Activated naive CD8-positive, alpha-beta T cell treated with anti-CD3 and anti-CD28 coated beads, Interleukin-2, amount 50 U/mL, for 24 hours (primary cell): ENCODE data around the gene ALG14.
"Not testable (repeated sequence)": the region's sequence is repeated elsewhere in the genome, so short reads cannot be mapped to it uniquely, and the experiment has no call there.

ENCODE experiments used
- ATAC-seq: fragments of 150-1000 bp; cut with Tn5 transposase; one replicate; pipeline ENCODE4 v1.10.0; 2021
- DNase-seq: peaks from one replicate; pipeline ENCODE4 v3.0.0; 2021
- H3K27ac Mint-ChIP-seq: one replicate; pipeline ENCODE4 v1.8.0; 2021; ENCODE audit warnings: mild to moderate bottlenecking, mixed read lengths
- H3K27me3 Mint-ChIP-seq: one replicate; pipeline ENCODE4 v1.8.0; 2021; ENCODE audit warnings: mixed read lengths
- H3K36me3 Mint-ChIP-seq: one replicate; pipeline ENCODE4 v1.8.0; 2021; ENCODE audit warnings: low read depth, mixed read lengths
- H3K4me1 Mint-ChIP-seq: one replicate; pipeline ENCODE4 v1.8.0; 2021; ENCODE audit warnings: mixed read lengths
- H3K4me3 Mint-ChIP-seq: one replicate; pipeline ENCODE4 v1.8.0; 2021; ENCODE audit warnings: mild to moderate bottlenecking, moderate library complexity, mixed read lengths
- H3K9me3 Mint-ChIP-seq: one replicate; pipeline ENCODE4 v1.8.0; 2021; ENCODE audit warnings: mixed read lengths

Gene ALG14

DNA sequence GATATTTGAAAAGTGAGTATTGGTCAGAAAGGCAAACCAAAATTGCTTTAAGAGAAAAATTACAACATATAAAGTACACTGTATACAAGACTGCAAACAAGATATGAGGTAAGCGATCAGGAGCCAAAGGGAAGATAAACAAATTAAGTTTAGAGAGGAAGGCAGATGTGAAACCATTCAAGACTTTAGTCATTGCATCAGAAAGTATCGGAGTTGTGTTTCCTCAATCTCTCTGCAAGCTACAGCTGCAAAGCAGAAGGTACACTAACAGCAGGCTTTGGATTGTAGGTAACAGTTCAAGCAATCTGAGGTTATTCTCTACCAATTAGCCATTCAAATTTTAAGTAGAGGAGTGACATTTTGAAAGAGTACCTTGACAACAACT lies 23.1 kb upstream of the ALG14 start:
- no peak for DNase-seq
- Mint-ChIP-seq H3K4me1 (no peaks in the 10 kb centered on the region), H3K27ac (no peak overlapping the region), H3K36me3 (no peaks in the 10 kb centered on the region), H3K4me3 (no peak overlapping the region), H3K27me3 (peaks cover 14% of the 10 kb centered on the region), H3K9me3 (no peaks in the 10 kb centered on the region)
- ATAC-seq = no peak

DNA sequence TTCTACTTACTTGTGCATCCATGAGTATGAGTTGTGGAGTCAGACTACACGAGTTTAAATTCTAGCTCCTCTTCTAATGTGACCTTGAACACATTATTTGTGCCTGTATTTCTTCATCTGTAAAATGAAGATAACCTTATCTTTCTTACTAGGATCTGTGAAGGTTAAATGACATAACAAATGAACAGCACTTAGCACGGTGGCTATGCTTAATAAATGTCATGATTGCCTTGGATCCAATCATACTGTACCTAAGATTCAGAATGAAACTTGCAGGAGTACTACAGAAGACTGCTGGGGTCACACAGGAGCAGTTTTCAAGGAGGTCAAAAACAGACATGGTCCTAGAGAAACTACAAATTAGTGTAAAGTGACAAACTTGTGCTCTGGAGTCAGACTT lies 22.2 kb upstream of the ALG14 start:
- DNase-seq (no peak), ATAC-seq (no peak)
- Mint-ChIP-seq H3K36me3 (no peaks in the 10 kb centered on the region), H3K4me3 (no peak overlapping the region), H3K27ac (no peak overlapping the region), H3K9me3 (no peaks in the 10 kb centered on the region), H3K27me3 (peaks cover 14% of the 10 kb centered on the region), H3K4me1 (no peaks in the 10 kb centered on the region)

DNA sequence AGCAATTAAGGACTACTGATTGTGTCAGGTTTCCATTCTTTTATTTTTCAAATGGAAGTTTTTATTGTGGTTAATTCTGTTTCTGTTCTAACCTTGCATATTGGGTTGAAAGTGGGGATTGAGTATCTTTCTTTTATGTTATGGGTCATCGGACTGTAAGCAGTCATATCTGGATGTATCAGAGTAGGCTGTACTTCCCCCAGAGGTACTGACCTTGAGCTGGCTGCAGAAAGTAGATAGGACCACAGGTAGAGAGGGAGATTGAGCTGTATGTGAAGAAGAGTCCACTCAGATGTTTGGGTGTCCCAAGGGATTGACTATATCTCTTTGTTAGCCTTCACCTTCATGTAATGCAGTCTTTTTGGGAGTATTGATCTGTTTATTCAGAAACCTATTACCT lies 20.5 kb upstream of the ALG14 start:
- H3K4me1 Mint-ChIP-seq = no peaks in the 10 kb centered on the region
- peaks cover 15% of the 10 kb centered on the region for H3K27me3 Mint-ChIP-seq
- DNase-seq (no peak), ATAC-seq (no peak)
- H3K4me3 Mint-ChIP-seq = no peak overlapping the region
- H3K27ac Mint-ChIP-seq = no peak overlapping the region
- no peaks in the 10 kb centered on the region for H3K36me3 Mint-ChIP-seq
- no peaks in the 10 kb centered on the region for H3K9me3 Mint-ChIP-seq

DNA sequence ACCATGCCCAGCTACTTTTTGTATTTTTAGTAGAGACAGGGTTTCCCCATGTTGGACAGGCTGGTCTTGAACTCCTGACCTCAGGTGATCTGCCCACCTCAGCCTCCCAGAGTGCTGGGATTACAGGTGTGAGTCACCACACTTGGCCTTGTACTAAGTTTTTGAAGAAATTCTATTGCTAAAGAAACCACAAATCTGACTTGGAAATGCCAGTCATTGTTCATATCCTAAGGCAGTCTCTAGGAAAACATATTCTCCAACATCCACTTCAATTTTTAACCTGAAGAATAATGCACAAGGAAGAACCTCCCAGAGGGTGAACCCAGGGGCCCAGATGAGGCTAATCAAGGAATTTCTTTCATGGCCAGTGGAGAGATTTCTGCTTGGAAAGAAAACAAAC lies 20.1 kb upstream of the ALG14 start:
- not testable (repeated sequence) for H3K9me3 Mint-ChIP-seq, H3K4me3 Mint-ChIP-seq, DNase-seq, H3K4me1 Mint-ChIP-seq, ATAC-seq, H3K27ac Mint-ChIP-seq, H3K36me3 Mint-ChIP-seq
- peaks cover 13% of the 10 kb centered on the region for H3K27me3 Mint-ChIP-seq

DNA sequence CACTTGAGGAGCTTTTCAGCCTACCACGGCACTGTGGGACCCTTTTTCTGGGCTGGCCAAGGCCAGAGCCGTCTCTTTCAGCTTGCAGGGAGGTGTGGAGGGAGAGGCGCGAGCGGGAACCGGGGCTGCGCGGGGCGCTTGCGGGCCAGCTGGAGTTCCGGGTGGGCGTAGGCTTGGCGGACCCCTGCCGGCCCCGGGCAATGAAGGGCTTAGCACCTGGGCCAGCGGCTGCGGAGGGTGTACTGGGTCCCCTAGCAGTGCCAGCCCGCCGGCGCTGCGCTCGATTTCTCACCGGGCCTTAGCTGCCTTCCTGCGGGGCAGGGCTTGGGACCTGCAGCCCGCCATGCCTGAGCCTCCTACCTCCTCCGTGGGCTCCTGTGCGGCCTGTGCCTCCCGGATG lies 18.5 kb upstream of the ALG14 start:
- not testable (repeated sequence) for H3K4me1 Mint-ChIP-seq, ATAC-seq, H3K9me3 Mint-ChIP-seq, H3K36me3 Mint-ChIP-seq, H3K27ac Mint-ChIP-seq, H3K4me3 Mint-ChIP-seq, DNase-seq
- H3K27me3 Mint-ChIP-seq = peaks cover 13% of the 10 kb centered on the region

DNA sequence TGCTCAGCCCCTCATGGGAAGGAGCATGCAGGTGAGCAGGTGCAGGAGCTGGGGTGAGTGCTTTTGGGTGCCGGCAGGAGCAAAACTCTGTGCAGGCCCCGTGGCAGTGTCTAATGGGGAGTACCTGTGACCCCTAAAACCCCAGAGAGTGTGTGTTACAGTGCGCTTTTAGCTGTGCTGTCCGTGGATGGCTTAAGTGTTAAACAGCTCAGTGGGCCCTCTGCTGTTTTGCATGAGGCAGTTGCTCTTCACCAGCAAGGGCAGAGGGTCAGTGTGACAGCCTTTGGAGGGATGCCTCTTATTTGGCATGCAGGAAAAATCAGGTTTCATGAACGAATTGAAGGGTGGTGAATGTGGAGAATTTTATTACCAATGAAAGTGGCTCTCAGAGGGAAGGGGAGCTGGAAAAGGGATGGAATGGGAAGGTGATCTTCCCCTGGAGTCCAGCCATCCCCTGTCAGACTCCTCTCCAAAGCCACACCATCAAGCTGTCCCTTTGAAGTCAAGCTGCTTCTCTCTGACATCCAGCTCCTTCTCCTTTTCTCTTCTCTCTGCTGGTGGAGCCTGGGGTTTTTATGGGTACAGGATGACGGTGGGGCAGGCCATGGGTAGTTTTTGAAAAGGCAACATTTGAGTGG lies 17.0 kb upstream of the ALG14 start:
- DNase-seq (no peak), ATAC-seq (no peak)
- Mint-ChIP-seq H3K4me1 (no peaks in the 10 kb centered on the region), H3K36me3 (no peaks in the 10 kb centered on the region), H3K27me3 (peaks cover 14% of the 10 kb centered on the region), H3K9me3 (no peaks in the 10 kb centered on the region), H3K4me3 (no peak overlapping the region), H3K27ac (no peak overlapping the region)

DNA sequence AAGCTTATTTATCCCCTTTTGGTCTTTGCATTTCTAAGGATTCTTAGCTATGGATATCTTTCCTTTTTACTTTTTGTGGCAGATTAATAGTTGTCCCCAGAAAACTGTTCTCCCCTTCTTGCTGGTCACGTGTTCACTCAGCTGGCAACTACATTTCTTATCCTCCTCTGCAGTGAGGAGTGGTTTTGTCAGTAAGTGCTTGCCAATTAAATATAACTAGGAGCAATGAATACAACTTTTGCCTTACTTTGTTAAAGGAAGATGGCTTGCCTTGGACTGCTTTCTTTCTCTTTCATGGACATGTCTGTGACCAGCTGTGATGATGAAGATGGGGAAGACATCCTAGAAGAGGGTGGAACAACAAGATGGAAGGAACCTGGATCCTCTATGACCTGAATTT lies 15.6 kb upstream of the ALG14 start:
- no peak for ATAC-seq
- Mint-ChIP-seq H3K27ac (no peak overlapping the region), H3K4me3 (no peak overlapping the region), H3K9me3 (no peaks in the 10 kb centered on the region), H3K36me3 (no peaks in the 10 kb centered on the region), H3K27me3 (peaks cover 14% of the 10 kb centered on the region), H3K4me1 (no peaks in the 10 kb centered on the region)
- no peak for DNase-seq

DNA sequence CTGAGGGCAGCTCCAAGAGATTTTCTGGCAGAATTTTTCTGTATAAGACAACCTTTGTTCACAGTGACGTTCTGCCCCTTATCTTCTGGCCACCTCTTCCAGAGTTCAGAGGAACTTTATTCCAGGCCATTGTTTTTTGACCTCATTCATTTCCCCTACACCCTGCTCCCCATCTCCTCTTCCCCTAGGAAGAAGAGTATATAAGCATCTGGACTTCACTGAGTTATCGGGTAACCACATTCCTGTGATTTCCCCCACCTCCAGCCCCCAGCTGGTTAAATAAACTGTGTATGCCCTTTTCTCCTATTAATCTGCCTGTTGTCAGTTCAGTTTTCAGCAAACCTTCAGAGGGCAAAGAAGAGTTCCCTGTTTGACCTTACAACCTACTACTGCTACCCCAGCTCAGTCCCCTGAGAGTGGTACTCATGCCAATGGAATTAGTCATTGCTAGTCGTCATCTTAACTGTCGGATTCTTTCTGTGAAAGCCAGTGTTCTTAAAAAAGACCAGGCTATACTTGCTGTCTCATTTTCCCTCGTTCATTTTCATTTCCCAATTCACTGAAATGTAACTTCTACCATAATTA lies 14.3 kb upstream of the ALG14 start:
- Mint-ChIP-seq H3K4me1 (no peaks in the 10 kb centered on the region), H3K9me3 (no peaks in the 10 kb centered on the region), H3K27me3 (peaks cover 19% of the 10 kb centered on the region), H3K36me3 (no peaks in the 10 kb centered on the region), H3K27ac (no peak overlapping the region), H3K4me3 (no peak overlapping the region)
- no peak for ATAC-seq
- DNase-seq = no peak

DNA sequence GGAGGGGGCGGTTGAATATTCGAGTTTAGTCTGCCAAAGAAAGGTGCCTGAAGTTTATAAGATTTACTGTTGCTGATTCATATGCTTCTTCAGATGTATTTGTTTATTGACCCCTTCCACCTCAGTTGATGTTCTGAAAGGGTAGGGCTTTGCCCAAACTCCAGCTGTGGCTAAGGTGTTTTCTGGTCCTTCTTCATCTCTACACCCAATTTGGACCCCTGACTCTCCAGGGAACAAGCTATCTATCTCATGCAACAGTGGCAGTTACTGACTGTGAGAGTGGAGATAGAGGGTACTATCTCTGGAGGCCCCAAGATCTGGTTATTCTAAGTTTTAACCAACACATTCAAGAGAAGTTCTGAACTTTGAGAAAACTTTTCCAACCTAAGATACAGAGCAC lies 12.6 kb upstream of the ALG14 start:
- DNase-seq = no peak
- Mint-ChIP-seq H3K9me3 (no peaks in the 10 kb centered on the region), H3K4me1 (no peaks in the 10 kb centered on the region), H3K27ac (no peak overlapping the region), H3K4me3 (no peak overlapping the region), H3K27me3 (peaks cover 14% of the 10 kb centered on the region), H3K36me3 (no peaks in the 10 kb centered on the region)
- no peak for ATAC-seq

DNA sequence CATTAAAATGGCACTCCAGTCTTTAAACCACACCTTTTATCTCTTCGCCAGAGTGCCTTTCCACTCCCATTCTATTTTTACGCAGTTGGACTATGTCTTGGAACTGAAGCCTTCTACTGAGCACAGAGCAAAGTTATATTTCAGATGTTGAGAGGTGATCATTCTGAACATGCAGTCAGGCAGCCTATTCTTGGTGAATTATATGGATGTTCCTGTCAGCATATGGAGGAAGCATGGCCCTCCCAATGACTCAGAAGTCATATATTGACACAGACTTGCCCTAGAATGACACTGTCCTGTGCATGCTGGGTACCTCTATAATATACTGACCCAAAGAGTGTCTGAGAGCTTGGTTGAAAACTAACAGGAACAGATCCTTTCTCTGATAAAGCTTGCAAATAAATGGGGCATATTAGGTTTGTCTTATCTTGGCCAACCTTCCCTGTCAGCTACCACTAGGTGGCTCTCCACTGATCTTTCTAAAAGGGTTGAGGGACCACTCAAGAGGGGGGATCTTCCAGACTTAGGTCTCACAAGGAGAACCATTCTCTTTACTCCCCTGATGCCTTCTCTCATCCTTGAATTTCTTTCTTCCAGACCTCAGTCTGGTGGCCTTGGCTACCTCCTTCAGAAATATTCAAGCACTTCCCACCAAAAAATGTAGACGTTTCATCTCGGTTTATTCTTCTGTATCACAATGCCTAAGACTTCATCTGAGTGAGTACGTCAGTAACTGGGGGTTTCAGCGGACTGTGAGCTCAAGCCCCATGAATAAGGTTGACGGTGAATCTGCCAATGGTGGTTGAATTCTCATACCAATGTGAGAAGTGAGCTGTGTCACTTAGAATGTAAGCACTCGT lies 11.8 kb upstream of the ALG14 start:
- no peak overlapping the region for H3K27ac Mint-ChIP-seq
- H3K4me1 Mint-ChIP-seq = no peaks in the 10 kb centered on the region
- no peaks in the 10 kb centered on the region for H3K36me3 Mint-ChIP-seq
- ATAC-seq = peak; percentile 59
- H3K9me3 Mint-ChIP-seq = no peaks in the 10 kb centered on the region
- peak; percentile 8 for DNase-seq
- H3K27me3 Mint-ChIP-seq = peaks cover 12% of the 10 kb centered on the region
- H3K4me3 Mint-ChIP-seq = no peak overlapping the region

DNA sequence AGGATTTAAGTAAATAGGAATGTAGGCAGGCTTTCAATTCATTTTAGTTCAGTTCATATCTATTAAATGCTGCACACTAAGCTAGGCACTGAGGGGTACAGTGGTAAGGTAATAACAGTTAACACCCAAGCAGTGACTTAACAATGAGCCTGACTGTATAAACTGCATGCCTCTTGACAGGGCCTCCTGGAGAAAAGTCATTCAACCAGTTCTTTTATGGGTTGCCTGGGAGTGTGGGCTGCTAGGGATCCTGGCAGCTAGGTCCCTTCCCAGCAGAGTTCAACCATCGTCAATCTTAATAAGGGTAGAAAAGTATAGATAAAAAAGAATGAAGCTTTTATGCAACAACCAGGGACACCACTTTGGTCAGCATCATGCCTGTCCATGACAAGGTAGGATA lies 8.1 kb upstream of the ALG14 start:
- H3K36me3 Mint-ChIP-seq = no peaks in the 10 kb centered on the region
- no peak overlapping the region for H3K27ac Mint-ChIP-seq
- H3K9me3 Mint-ChIP-seq = no peaks in the 10 kb centered on the region
- H3K27me3 Mint-ChIP-seq = peaks cover 13% of the 10 kb centered on the region
- no peaks in the 10 kb centered on the region for H3K4me1 Mint-ChIP-seq
- no peak overlapping the region for H3K4me3 Mint-ChIP-seq
- ATAC-seq (no peak), DNase-seq (no peak)

DNA sequence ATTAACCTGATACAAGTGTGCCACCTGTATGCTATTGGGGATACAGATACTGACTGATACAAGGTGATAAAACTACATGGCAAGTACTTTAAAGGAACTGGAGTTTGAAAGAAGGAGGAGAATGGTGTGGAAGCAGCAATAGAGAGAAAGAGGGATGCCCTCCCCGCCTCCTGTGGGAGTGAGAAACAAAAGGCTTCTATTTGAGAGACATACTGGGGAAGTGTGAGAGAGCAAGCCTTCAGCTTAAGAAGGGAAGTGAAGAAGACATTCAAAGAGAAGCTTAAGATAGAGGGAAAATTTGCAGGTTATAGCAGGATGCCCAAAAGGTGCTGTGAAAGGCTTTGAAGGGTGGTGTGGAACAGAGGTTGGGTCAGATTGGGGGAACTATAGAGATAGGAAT lies 7.7 kb upstream of the ALG14 start:
- H3K4me1 Mint-ChIP-seq = no peaks in the 10 kb centered on the region
- DNase-seq (no peak), ATAC-seq (no peak)
- peaks cover 11% of the 10 kb centered on the region for H3K27me3 Mint-ChIP-seq
- H3K27ac Mint-ChIP-seq = no peak overlapping the region
- no peaks in the 10 kb centered on the region for H3K9me3 Mint-ChIP-seq
- no peaks in the 10 kb centered on the region for H3K36me3 Mint-ChIP-seq
- H3K4me3 Mint-ChIP-seq = no peak overlapping the region

DNA sequence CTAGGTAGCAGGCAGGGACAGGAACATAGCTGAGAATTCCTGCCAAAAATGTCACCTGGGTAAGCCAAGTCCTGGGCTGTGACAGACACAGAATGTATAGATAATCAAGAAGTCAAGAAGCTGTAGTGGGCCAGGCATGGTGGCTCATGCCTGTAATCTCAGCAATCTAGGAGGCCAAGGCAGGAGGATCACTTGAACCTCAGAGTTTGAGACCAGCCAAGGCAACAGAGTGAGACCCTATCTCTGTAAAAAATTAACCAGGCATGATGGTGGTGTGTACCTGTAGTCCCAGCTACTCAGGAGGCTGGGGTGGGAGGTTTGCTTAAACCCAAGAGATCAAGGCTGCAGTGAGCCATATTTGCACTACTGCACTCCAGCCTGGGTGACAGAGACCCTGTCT lies 3.3 kb upstream of the ALG14 start:
- Mint-ChIP-seq H3K27ac (no peak overlapping the region), H3K36me3 (peaks cover 2% of the 10 kb centered on the region), H3K9me3 (no peaks in the 10 kb centered on the region), H3K4me1 (peaks cover 25% of the 10 kb centered on the region), H3K27me3 (peaks cover 3% of the 10 kb centered on the region), H3K4me3 (no peak overlapping the region)
- DNase-seq (no peak), ATAC-seq (no peak)

DNA sequence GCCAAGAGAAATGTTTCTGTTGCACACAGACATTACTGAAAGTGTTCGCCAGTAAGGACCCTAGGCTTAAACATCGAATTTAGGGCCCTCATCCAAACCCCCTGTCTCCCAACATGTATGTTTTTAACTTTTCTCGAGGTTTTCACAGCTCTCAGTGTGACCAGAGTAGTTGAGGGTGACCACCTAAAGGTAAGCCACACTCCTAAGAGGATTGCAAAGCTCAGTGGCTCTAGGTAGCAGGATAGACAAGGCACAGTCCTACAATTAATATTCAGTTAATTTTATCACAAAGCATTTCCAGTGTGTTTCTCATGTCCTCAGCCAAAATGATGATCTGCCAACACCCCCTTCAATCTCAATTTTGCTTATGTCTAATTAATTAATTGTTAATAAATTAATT lies 695 bp upstream of the ALG14 start:
- Mint-ChIP-seq H3K4me1 (peaks cover 27% of the 10 kb centered on the region), H3K27ac (peak overlapping the region; percentile 99), H3K4me3 (peak overlapping the region; percentile 97), H3K36me3 (peaks cover 2% of the 10 kb centered on the region), H3K9me3 (no peaks in the 10 kb centered on the region), H3K27me3 (peaks cover 3% of the 10 kb centered on the region)
- ATAC-seq = no peak
- DNase-seq = no peak

DNA sequence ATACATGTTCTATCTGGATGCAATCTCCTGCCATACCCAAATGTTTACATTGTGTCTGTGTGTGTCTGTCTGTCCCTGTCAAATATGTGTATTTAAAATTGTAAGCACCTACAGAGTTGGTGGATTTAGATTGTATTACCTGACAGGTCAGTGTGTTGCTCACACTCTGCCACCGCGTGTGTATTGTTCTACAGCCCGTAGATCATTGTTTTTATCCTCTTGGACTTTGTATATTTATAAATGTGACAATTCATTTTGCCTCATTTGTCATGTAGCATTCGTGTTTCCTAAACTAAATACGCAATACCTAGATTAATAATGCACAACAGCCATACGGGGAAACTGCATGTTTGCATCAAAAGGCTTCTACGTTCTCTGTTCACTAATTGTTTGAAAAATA lies 634 bp downstream of the ALG14 start:
- no peaks in the 10 kb centered on the region for H3K9me3 Mint-ChIP-seq
- peaks cover 3% of the 10 kb centered on the region for H3K27me3 Mint-ChIP-seq
- H3K4me3 Mint-ChIP-seq = peak overlapping the region; percentile 97
- peaks cover 27% of the 10 kb centered on the region for H3K4me1 Mint-ChIP-seq
- DNase-seq = no peak
- peaks cover 2% of the 10 kb centered on the region for H3K36me3 Mint-ChIP-seq
- no peak for ATAC-seq
- peak overlapping the region; percentile 99 for H3K27ac Mint-ChIP-seq
